Large intestine (tissue), 3 donors: ENCODE measurements around the gene NELFB. TPM values are rescaled to one million over a fixed set of nuclear protein-coding genes. Genes with fewer than 3 reads are reported as not detected.

Experiments
- DNase-seq, 2 donors: peaks; one replicate each; pipeline versions ENCODE4 v3.0.0 to v3.0.0-alpha.2; 2013
- H3K27ac ChIP-seq: one replicate; pipeline ENCODE4 v1.5.1; 2013; ENCODE audit warnings: low read length
- H3K27me3 ChIP-seq: 2 replicates; pipeline ENCODE4 v1.6.1; 2013; ENCODE audit warnings: low read length; ENCODE audit not compliant: control insufficient read depth, insufficient read depth
- H3K36me3 ChIP-seq: 2 replicates; pipeline ENCODE4 v1.6.1; 2013; ENCODE audit warnings: low read length; ENCODE audit not compliant: control insufficient read depth, insufficient read depth
- H3K4me1 ChIP-seq: one replicate; pipeline ENCODE4 v1.6.1; 2013; ENCODE audit warnings: low read length; ENCODE audit not compliant: control insufficient read depth, insufficient read depth
- H3K4me3 ChIP-seq: one replicate; pipeline ENCODE4 v1.5.1; 2013; ENCODE audit warnings: low read length
- H3K9me3 ChIP-seq: one replicate; pipeline ENCODE4 v1.6.1; 2013; ENCODE audit warnings: mild to moderate bottlenecking, low read depth, low read length, moderate library complexity; ENCODE audit not compliant: control insufficient read depth
- WGBS: methylation state at CpG from one replicate; pipeline ENCODE4 v1.1.5; 2013; ENCODE audit warnings: low lambda C conversion rate; ENCODE audit not compliant: insufficient coverage; 5-methylcytosine and 5-hydroxymethylcytosine counted together
- polyA plus RNA-seq: library from polyadenylated mRNA; unstranded; fragments of 120-200 nt; gene quantifications from one replicate; pipeline ENCODE4 v1.2.1, GENCODE V29; 2013

NELFB gene
- polyA plus RNA-seq, 1 donor: 45.9 TPM

DNA sequence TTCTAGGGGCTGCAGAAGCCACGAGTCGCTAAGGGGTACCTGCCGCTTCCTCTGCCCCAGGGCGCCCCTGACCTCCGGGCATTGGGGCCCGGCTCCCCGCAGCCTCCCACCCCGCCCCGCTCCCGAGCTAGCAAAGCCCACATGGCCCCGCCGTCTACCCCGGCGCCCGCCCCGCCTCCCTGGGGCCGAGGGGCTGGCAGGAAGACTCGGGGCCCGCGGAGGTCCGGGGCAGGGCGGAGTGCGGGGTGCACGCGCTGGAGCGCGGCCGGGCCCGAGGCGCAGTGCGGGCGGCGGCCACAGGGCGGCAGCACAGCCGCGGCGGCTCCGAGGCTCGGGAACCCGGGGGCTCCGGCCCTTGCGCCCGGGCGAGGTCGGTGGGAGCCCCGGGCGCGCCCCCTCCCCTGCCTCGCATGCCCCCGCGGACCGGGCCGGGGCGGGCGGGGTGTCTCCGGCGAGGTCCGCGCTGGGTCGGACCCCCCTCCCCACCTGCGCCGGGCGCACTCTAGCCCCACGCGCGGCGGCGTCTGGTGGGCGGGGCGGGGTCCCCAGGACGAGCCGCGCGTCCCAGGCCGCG, 40.2 kb downstream of the NELFB start:
- Histone ChIP-seq H3K4me3 (peak overlapping the region; percentile 19), H3K4me1 (peaks cover 50% of the 10 kb centered on the region), H3K9me3 (peaks cover 10% of the 10 kb centered on the region), H3K27me3 (peaks cover 27% of the 10 kb centered on the region), H3K36me3 (peaks cover 14% of the 10 kb centered on the region), H3K27ac (peak overlapping the region; percentile 96)
- no CpG with 5 or more reads among the region's 76 CpGs for WGBS
- peak in 1 of 2 donors; percentile 88 for DNase-seq

DNA sequence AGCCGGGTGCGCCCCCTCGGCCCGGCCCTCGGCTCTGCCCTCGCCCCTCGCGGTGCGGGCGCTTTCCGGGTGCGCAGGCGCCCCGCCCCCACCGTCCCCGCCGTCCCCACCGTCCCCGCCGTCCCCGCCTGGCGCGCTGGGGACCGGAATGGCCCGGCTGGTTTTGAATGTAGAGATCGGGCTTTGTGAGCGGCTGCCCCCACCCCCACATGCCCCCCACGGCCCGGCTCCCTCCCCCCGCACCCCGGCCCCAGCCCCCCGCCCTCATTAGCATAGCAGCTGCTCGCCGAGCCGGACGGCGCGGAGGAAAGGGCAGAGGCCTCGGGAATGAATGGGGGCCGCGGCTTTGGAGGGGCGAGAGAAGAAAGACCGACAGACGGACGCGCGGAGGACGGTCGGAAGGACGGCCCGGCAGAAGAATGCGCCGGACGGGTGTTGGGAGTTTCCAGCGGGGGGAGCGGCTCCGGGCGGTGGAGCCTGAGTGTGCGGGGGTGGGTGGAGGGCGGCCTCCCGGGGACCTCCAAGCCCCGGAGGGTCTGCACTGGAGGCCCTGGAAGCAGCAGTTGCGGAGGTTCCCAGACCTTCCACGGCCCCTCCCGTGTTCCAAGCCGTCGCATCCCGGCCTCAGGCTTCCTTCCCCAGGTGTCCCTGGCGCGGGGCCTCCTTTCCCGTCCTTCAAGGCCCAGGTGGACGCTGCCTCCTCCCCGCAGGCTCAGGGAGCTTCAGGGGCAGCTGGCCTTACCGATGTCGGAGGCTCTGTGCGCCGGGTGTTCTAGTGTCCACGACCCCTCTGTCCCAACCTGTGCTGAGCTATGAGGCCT, 40.9 kb downstream of the NELFB start:
- peaks cover 50% of the 10 kb centered on the region for H3K4me1 ChIP-seq
- peak in 1 of 2 donors; percentile 39 for DNase-seq
- H3K27me3 ChIP-seq: peaks cover 27% of the 10 kb centered on the region
- H3K9me3 ChIP-seq: peaks cover 10% of the 10 kb centered on the region
- peak overlapping the region; percentile 53 for H3K4me3 ChIP-seq
- H3K36me3 ChIP-seq: peaks cover 14% of the 10 kb centered on the region
- WGBS: 7% methylated on average over 3 of the region's 78 CpGs
- peak overlapping the region; percentile 92 for H3K27ac ChIP-seq

DNA sequence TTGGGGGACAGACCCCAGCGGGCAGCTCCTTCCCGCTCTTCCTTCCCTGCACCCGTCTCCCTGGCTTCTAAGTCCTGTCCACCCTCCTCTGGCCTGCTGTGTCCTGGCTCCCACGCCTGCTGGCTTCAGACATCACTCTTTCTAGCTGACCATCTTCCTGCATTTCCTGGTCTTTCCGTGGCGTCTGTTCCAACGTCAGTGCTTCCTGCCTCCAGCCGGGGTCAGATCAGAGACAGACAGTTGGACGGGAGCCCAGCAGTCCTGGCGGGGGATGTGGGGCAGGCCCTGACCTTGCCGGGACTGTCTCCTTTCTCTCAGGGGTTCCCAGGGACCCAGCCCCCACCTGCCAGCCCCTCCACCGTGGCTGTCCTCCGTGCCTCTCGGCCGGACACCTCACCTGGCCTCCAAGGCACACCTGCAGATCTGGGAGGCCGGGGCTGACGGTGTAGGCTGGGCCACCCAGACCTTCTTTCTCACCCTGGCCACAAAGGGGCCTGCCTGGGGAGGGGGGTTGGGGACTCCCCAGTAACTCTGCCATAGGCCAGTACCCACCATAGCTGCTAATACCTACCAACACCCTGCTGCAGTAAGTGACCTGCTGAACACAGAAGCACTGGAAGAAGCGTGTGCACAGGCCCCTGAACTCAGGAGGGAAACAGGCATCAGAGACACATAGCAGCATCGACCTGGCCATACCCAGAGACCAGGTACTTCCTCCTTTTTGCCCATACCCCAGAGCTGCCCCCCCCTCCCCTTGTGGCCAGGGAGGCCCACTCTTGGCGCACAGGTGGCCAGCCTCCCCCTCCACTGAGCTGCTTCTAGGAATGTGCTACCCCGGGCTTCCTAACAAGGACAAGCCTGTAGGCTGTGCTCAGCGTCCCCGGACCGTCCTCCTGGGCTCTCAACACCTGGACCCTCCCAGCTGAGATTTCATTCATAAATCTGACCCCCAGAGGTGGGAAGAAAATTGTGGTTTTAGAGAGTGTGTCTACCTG, 41.8 kb downstream of the NELFB start:
- peaks cover 27% of the 10 kb centered on the region for H3K27me3 ChIP-seq
- H3K4me3 ChIP-seq: peak overlapping the region; percentile 53

DNA sequence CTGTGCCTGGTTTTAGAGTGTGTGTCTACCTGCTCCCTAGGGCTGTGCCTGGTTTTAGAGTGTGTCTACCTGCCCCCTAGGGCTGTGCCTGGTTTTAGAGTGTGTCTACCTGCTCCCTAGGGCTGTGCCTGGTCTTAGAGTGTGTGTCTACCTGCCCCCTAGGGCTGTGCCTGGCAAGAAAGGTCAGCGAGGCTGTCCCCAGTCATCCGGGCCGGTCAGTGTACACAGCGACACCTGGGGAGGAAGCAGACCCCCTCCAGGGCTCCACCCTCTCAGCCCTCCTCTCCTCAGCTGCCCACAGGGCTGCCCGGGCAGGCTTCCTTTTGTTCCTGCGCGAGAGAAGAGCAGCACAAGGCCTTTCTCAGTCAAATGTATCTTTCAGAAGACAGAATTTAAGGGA, 42.8 kb downstream of the NELFB start:
- DNase-seq: no peak
- Histone ChIP-seq H3K9me3 (peaks cover 9% of the 10 kb centered on the region), H3K27me3 (peaks cover 27% of the 10 kb centered on the region), H3K4me1 (peaks cover 52% of the 10 kb centered on the region), H3K4me3 (peak overlapping the region; percentile 89), H3K27ac (peak overlapping the region; percentile 92), H3K36me3 (peaks cover 14% of the 10 kb centered on the region)
- no CpG with 5 or more reads among the region's 7 CpGs for WGBS

More for the DNA sequence above, 41.8 kb downstream of the NELFB start:
- peak in 1 of 2 donors; percentile 45 for DNase-seq
- H3K4me1 ChIP-seq: peaks cover 50% of the 10 kb centered on the region
- H3K9me3 ChIP-seq: peaks cover 10% of the 10 kb centered on the region
- WGBS: no CpG with 5 or more reads among the region's 24 CpGs
- peak overlapping the region; percentile 92 for H3K27ac ChIP-seq
- peaks cover 14% of the 10 kb centered on the region for H3K36me3 ChIP-seq

DNA sequence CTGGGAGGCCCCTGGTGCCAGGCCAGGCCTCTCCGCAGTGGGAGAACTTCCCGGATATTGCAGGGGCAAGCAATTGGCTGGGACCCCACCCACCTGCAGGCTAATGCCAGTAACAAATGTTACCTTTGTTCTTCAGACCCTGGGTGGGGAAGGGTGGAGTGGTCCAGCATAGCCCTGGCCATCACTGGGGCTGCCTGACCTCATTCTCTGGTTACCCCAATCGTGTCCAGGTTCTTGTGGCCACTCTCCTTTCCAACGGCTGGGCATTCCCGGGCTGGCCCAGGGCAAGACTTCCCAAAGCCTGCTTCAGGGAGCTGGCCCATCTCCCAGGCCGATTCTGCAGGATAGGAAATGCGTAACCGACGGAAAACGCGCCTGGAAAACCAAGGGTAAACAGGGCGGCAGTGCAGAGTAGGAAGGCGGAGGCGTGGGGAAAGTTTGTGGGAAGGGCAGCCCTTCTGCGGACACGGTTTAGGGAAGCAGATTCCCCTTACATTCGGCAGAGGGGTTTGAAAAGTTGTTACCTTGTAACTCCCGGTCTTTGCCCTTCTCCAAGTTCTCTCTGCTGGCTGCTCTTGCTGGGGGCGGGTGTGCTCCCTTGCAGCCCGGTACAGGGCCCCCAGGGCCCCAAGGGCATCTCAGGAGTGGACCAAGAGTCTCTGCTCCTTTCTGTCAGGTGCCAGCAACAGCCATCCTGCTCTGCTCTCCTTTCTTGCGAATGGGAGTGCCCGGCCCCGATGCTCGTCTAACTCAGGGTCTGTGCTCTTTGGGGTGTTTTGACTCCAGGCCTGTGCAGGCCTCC, 43.5 kb downstream of the NELFB start:
- 30% methylated on average over 2 of the region's 24 CpGs for WGBS
- H3K27ac ChIP-seq: peak overlapping the region; percentile 92
- DNase-seq: peak in 1 of 2 donors; percentile 79
- peak overlapping the region; percentile 89 for H3K4me3 ChIP-seq
- peaks cover 53% of the 10 kb centered on the region for H3K4me1 ChIP-seq
- H3K36me3 ChIP-seq: peaks cover 14% of the 10 kb centered on the region
- peaks cover 27% of the 10 kb centered on the region for H3K27me3 ChIP-seq
- H3K9me3 ChIP-seq: peaks cover 8% of the 10 kb centered on the region

DNA sequence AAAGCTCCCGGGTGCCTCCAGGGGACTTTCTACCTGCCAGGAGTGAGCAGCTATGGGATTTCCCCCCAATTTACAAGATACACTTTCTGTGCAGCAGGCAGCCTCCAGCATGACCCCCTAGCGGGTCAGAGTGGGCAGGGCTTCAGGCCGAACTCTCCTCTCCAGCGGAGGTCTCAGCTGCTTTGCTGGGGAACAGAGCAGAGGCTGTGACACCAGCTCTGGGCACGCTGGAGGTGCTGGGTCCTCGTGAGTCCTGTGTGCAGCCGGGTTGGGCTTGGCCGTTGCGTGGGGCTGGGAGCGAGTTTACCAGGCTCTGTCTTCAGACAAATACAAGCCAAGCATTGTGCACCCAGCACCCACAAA, 44.1 kb downstream of the NELFB start:
- peaks cover 27% of the 10 kb centered on the region for H3K27me3 ChIP-seq
- peak overlapping the region; percentile 89 for H3K4me3 ChIP-seq
- H3K36me3 ChIP-seq: peaks cover 14% of the 10 kb centered on the region
- no peak for DNase-seq
- peaks cover 8% of the 10 kb centered on the region for H3K9me3 ChIP-seq
- H3K4me1 ChIP-seq: peaks cover 55% of the 10 kb centered on the region
- H3K27ac ChIP-seq: peak overlapping the region; percentile 92
- WGBS: no CpG with 5 or more reads among the region's 10 CpGs

DNA sequence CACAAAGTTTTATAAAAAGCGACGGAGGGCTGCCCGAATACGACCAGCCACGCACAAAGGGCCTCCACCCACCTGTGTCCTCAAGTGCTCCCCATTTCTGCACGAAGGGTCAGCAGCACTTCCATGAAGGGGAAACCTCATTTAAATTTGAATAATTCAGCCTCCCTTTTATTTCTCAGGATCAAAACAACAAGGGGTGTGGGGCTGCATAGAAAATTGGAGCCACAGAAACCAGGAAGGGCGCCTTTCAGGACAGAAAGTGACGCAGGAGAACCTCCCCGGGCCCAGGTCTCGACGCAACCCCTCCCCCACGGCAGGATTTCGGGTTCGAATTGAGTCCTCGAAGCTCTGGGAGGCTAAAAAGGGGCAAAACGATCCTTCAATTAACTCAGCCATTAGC, 44.8 kb downstream of the NELFB start:
- WGBS: no CpG with 5 or more reads among the region's 16 CpGs
- peaks cover 22% of the 10 kb centered on the region for H3K27me3 ChIP-seq

DNA sequence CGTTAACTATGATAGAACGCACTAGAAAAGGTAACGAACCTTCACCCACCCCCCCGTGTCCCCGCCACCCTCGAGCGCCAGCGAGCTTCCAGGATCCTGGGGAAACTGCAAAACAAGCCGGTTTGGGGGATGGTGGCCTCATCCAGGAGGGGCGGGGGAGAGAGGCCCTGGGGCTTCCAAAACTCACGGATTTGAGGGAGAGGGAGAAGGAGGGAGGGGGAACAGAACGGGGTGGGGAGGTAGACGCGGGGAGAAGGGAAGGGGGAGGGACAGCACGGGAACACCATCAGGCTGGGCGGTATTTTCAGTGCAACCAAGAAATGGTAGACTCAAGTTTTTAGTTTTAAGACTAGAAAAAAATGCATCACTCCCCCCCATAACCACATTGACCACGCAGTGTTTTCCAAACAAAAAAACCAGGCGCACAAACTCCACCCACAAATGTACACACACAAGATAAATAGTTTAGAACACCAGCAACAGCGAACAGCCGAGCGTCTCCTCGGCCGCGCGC, 45.5 kb downstream of the NELFB start:
- no peak for DNase-seq
- Histone ChIP-seq H3K27me3 (peaks cover 21% of the 10 kb centered on the region), H3K27ac (peak overlapping the region; percentile 92), H3K4me3 (peak overlapping the region; percentile 89), H3K36me3 (peaks cover 14% of the 10 kb centered on the region), H3K4me1 (peaks cover 59% of the 10 kb centered on the region), H3K9me3 (no peaks in the 10 kb centered on the region)
- no CpG with 5 or more reads among the region's 25 CpGs for WGBS

More for the DNA sequence above, 44.8 kb downstream of the NELFB start:
- Histone ChIP-seq H3K36me3 (peaks cover 14% of the 10 kb centered on the region), H3K9me3 (peaks cover 3% of the 10 kb centered on the region), H3K27ac (peak overlapping the region; percentile 92), H3K4me1 (peaks cover 55% of the 10 kb centered on the region), H3K4me3 (peak overlapping the region; percentile 89)
- DNase-seq: peak in 1 of 2 donors; percentile 60

DNA sequence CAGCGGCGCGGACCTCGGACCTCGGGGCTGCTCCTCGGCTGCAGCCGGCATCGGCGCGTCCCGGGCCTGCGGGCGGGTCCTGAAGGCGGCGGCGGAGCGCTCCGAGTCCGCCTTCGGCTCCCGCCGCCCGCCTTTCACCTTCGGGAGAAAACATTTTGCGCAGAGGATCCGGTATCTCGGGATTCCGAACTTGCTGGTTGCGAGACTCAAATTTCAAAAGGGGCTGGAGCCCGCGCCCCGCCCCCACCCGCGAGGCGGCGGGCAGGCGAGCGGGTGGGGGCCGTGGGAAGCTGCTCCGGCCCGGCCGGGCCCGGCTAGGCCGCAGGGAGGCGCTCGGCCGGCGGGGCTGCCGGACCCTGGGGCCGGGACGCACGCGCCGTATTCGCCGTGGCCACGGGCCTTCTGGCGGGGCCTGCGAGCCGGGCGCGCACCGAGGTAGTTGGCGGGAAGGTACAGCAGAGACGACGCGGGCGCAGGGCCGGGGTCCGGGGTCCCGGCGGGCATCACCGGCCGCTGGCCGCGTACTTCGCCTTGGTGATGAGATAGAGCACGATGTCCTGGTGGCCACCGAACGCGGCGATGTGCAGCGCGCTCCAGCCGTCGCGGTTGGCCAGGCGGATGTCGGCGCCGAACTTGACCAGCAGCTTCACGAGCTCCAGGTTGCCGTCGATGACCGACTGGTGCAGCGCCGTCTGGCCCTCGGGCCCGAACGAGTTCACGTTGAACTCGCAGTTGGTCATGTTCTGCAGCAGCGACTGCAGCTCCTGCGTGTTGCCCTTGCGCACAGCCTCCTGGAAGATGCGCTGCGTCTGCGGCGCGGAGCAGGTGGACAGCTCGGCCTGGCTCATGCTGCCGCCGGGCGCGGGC, 46.2 kb downstream of the NELFB start:
- no CpG with 5 or more reads among the region's 115 CpGs for WGBS
- H3K36me3 ChIP-seq: peaks cover 14% of the 10 kb centered on the region
- H3K4me3 ChIP-seq: peak overlapping the region; percentile 89
- H3K9me3 ChIP-seq: no peaks in the 10 kb centered on the region
- peaks cover 65% of the 10 kb centered on the region for H3K4me1 ChIP-seq
- peak in 1 of 2 donors; percentile 71 for DNase-seq
- peak overlapping the region; percentile 92 for H3K27ac ChIP-seq
- peaks cover 18% of the 10 kb centered on the region for H3K27me3 ChIP-seq
